ENCODE measurements around the gene CPM. TPM values are rescaled to one million over a fixed set of nuclear protein-coding genes. Genes with fewer than 3 reads are reported as not detected.

Gene CPM
- total RNA-seq, 1 donor from 2014 or later = 2.2 TPM

DNA sequence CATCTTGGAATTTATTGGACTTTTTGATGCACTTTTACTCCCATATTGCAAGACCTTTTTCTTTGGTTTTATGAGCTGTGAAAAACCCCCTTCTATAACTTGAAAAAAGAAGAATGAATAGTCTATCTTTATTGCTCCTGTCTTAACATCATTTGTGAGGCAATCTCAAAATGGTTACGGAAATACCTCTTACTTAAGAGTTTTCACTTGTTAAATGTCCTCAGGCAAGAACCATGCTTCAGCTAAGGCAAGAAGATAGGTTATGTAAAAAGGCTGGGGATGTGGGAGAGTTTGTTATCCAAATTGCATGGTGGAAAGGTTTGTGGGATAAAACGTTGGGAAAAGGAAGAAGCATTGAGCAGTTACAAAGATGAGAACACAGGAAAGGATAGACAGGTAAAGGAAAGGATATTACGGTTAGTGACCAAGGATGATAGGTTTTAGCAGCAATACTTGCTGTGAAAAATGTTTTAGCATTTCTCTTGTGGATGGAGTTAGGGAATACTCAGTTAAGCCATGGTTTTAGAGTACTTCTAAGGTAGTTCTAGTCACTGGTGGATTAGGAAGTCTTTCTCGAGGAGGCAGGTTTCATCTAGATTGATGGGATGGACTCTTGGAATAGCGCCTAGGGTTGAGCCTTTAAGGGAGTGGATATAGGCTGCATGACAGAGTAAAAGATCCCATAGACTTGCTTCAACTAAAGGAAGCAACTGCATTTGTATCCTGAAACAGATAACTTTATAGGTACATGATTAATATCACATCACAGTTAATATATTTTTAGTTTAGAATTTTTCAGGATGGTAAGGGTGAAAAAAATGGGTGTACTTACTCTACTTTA lies 94.7 kb downstream of the CPM start:
- H3K36me3 Mint-ChIP-seq = peaks cover 44% of the 10 kb centered on the region
- H3K27me3 Mint-ChIP-seq (ENCODE audit: low read depth) = no peaks in the 10 kb centered on the region

GRCh38 chr12:68837215-68837614 lies 95.8 kb downstream of the CPM start:
- no peak for DNase-seq (ENCODE audit: low spot score in 2 of 2, unreplicated experiment in 2 of 2)
- no peaks in the 10 kb centered on the region for H3K27me3 Mint-ChIP-seq (ENCODE audit: low read depth)
- peaks cover 40% of the 10 kb centered on the region for H3K36me3 Mint-ChIP-seq

More for the DNA sequence above, 94.7 kb downstream of the CPM start:
- H3K27ac Mint-ChIP-seq = peak overlapping the region; percentile 58
- no peak for DNase-seq (ENCODE audit: low spot score in 2 of 2, unreplicated experiment in 2 of 2)
- no peak overlapping the region for H3K4me3 Mint-ChIP-seq
- H3K4me1 Mint-ChIP-seq = peaks cover 5% of the 10 kb centered on the region
- H3K9me3 Mint-ChIP-seq = no peaks in the 10 kb centered on the region
- TF ChIP-seq, protein P1, sequence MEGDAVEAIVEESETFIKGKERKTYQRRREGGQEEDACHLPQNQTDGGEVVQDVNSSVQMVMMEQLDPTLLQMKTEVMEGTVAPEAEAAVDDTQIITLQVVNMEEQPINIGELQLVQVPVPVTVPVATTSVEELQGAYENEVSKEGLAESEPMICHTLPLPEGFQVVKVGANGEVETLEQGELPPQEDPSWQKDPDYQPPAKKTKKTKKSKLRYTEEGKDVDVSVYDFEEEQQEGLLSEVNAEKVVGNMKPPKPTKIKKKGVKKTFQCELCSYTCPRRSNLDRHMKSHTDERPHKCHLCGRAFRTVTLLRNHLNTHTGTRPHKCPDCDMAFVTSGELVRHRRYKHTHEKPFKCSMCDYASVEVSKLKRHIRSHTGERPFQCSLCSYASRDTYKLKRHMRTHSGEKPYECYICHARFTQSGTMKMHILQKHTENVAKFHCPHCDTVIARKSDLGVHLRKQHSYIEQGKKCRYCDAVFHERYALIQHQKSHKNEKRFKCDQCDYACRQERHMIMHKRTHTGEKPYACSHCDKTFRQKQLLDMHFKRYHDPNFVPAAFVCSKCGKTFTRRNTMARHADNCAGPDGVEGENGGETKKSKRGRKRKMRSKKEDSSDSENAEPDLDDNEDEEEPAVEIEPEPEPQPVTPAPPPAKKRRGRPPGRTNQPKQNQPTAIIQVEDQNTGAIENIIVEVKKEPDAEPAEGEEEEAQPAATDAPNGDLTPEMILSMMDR (IDR thresholded peaks at IDR 0.05; ENCODE audit: unreplicated experiment) = no peak

GRCh38 chr12:68835333-68835908 lies 97.5 kb downstream of the CPM start:
- Mint-ChIP-seq H3K27ac (peak overlapping the region; percentile 68), H3K4me3 (no peak overlapping the region), H3K36me3 (peaks cover 35% of the 10 kb centered on the region), H3K27me3 (ENCODE audit: low read depth) (no peaks in the 10 kb centered on the region), H3K4me1 (peaks cover 15% of the 10 kb centered on the region), H3K9me3 (no peaks in the 10 kb centered on the region)
- TF ChIP-seq, protein P1 (IDR thresholded peaks at IDR 0.05; ENCODE audit: unreplicated experiment) = no peak
- DNase-seq (ENCODE audit: low spot score in 2 of 2, unreplicated experiment in 2 of 2) = no peak

More at GRCh38 chr12:68837215-68837614, 95.8 kb downstream of the CPM start:
- TF ChIP-seq, protein P1 (IDR thresholded peaks at IDR 0.05; ENCODE audit: unreplicated experiment) = no peak
- Mint-ChIP-seq H3K4me1 (peaks cover 6% of the 10 kb centered on the region), H3K9me3 (no peaks in the 10 kb centered on the region), H3K4me3 (no peak overlapping the region), H3K27ac (no peak overlapping the region)

DNA sequence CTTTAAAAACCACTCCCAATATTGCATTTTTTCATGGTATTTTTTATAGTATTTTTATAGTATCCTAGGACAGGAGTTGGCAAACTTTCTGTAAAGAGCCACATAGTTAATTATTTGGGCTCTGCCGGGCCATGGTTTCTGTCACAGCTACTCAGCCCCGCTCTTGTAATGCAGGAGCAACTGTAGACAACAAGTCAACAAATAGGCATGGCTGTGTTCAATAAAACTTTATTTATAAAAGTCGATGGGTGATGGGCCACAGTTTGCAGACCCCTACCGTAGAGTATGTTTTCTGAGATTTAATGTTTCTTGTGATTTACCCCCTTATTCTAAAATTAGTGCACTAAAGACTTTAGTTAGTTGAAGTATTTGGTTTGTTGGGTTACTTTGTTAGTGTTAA lies 99.5 kb downstream of the CPM start:
- H3K9me3 Mint-ChIP-seq = no peaks in the 10 kb centered on the region
- TF ChIP-seq, protein P1 (IDR thresholded peaks at IDR 0.05; ENCODE audit: unreplicated experiment) = no peak
- no peak overlapping the region for H3K27ac Mint-ChIP-seq
- H3K4me3 Mint-ChIP-seq = no peak overlapping the region
- H3K27me3 Mint-ChIP-seq (ENCODE audit: low read depth) = no peaks in the 10 kb centered on the region
- peaks cover 19% of the 10 kb centered on the region for H3K4me1 Mint-ChIP-seq
- peaks cover 33% of the 10 kb centered on the region for H3K36me3 Mint-ChIP-seq
- DNase-seq (ENCODE audit: low spot score in 2 of 2, unreplicated experiment in 2 of 2) = no peak

- no peaks in the 10 kb centered on the region for H3K27me3 Mint-ChIP-seq (ENCODE audit: low read depth)
- no peak overlapping the region for H3K4me3 Mint-ChIP-seq
- H3K4me1 Mint-ChIP-seq = peaks cover 16% of the 10 kb centered on the region
- peak overlapping the region; percentile 50 for H3K27ac Mint-ChIP-seq
- H3K36me3 Mint-ChIP-seq = peaks cover 28% of the 10 kb centered on the region
- TF ChIP-seq, protein P1 (IDR thresholded peaks at IDR 0.05; ENCODE audit: unreplicated experiment) = no peak
- no peaks in the 10 kb centered on the region for H3K9me3 Mint-ChIP-seq
- no peak for DNase-seq (ENCODE audit: low spot score in 2 of 2, unreplicated experiment in 2 of 2)
Observed at GRCh38 chr12:68832504-68832867, 100.5 kb downstream of the CPM start.
